GM12878 (cell line): Measurements from ENCODE around the gene POP5. TPM values are rescaled to one million over a fixed set of nuclear protein-coding genes. Genes with fewer than 3 reads are reported as not detected.

Source experiments
- ETV6 ChIP-seq, 2 experiments: fragments of 450-650 bp in 1 of 2; IDR thresholded peaks in 1 of 2; conservative IDR thresholded peaks in 1 of 2; 2 replicates each; pipeline ENCODE4 v1.6.1; 2014; ENCODE audit warnings: antibody characterized with exemption in 1 of 2, borderline replicate concordance in 1 of 2, low read depth in 1 of 2, mild to moderate bottlenecking in 1 of 2, moderate library complexity in 1 of 2
- IKZF1 ChIP-seq: fragments of 450-650 bp; conservative IDR thresholded peaks from 2 replicates; pipeline ENCODE4 v1.6.1; 2017; ENCODE audit warnings: antibody characterized with exemption, mild to moderate bottlenecking
- KLF5 ChIP-seq: fragments of 450-650 bp; IDR thresholded peaks from 2 replicates; pipeline ENCODE4 v1.6.1; 2014; ENCODE audit warnings: mild to moderate bottlenecking; ENCODE audit not compliant: partially characterized antibody
- MTA2 ChIP-seq: fragments of 450-650 bp; IDR thresholded peaks from 2 replicates; pipeline ENCODE4 v1.6.1; 2016; ENCODE audit warnings: low read depth, mild to moderate bottlenecking, moderate library complexity
- NBN ChIP-seq: fragments of 450-650 bp; IDR thresholded peaks from 2 replicates; pipeline ENCODE4 v1.6.1; 2016
- NR2C1 ChIP-seq: fragments of 450-650 bp; IDR thresholded peaks from 2 replicates; pipeline ENCODE4 v1.6.1; 2017; ENCODE audit warnings: antibody characterized with exemption, mild to moderate bottlenecking, moderate library complexity
- PML ChIP-seq: IDR thresholded peaks from 2 replicates; pipeline ENCODE4 v1.6.1; 2012; ENCODE audit warnings: low read length, inconsistent platforms
- SIX5 ChIP-seq: IDR thresholded peaks from 2 replicates; pipeline ENCODE4 v1.6.1; 2011; ENCODE audit warnings: mild to moderate bottlenecking, low read depth, low read length, moderate library complexity; ENCODE audit not compliant: severe bottlenecking
- SREBF1 ChIP-seq: IDR thresholded peaks from 2 replicates; pipeline ENCODE4 v1.6.1; 2012; ENCODE audit warnings: mild to moderate bottlenecking, low read length
- SRF ChIP-seq, 2 experiments: IDR thresholded peaks; 2 replicates each; pipeline ENCODE4 v1.6.1; 2011; ENCODE audit warnings: low read depth in 2 of 2, low read length in 2 of 2, mild to moderate bottlenecking in 1 of 2, moderate library complexity in 1 of 2
- TBL1XR1 ChIP-seq: IDR thresholded peaks from 2 replicates; pipeline ENCODE4 v1.6.1; 2012; ENCODE audit warnings: low read depth, low read length, improper control_type of control experiment
- polyA plus RNA-seq, 11 experiments: library from polyadenylated mRNA; depleted of rRNA in 4 of 11; unstranded in 6 of 11; stranded (reverse) in 5 of 11; fragments of >200 nt; fragmentation: Nextera tagmentation in 4 of 11; fragmentation: Illumina TruSeq in 1 of 11; extraction: Ambion mirVana in 4 of 11; extraction: Trizol in 1 of 11; gene quantifications; 1 replicate in 1 of 11; 2 replicates in 10 of 11; pipeline versions ENCODE4 v1.2.1 to v1.2.3, GENCODE V29; 2011 to 2016; ENCODE audit warnings: inconsistent platforms in 2 of 11, missing spikeins in 2 of 11, low read depth in 1 of 11
- total RNA-seq, 4 experiments: library from RNA; depleted of rRNA in 3 of 4; stranded (reverse); fragments of >200 nt in 3 of 4; fragmentation: Illumina TruSeq in 1 of 4; extraction: Trizol in 1 of 4; gene quantifications; 2 replicates each; pipeline versions ENCODE4 v1.2.1 to v1.2.3, GENCODE V29; 2013 to 2021
- TF ChIP-seq, protein P1 (sequence below): IDR thresholded peaks from 2 replicates; pipeline ENCODE4 v1.6.1; 2012; ENCODE audit warnings: improper control_type of control experiment, low read depth, low read length; ENCODE audit not compliant: insufficient replicate concordance
- TF ChIP-seq, protein P2 (sequence below): fragments of 450-650 bp; formaldehyde crosslinking; IDR thresholded peaks from 2 replicates; pipeline ENCODE4 v1.4.0; 2022; ENCODE audit warnings: mild to moderate bottlenecking, moderate library complexity
- TF ChIP-seq, protein P3 (sequence below): IDR thresholded peaks from 2 replicates; pipeline ENCODE4 v1.6.1; 2011; ENCODE audit warnings: mild to moderate bottlenecking, low read depth, low read length, moderate library complexity; ENCODE audit not compliant: insufficient replicate concordance
- TF ChIP-seq, protein P4 (sequence below): fragments of 450-650 bp; IDR thresholded peaks from 2 replicates; pipeline ENCODE4 v1.6.1; 2014; ENCODE audit warnings: mild to moderate bottlenecking
- TF ChIP-seq, protein P5 (sequence below): fragments of 150-350 bp; IDR thresholded peaks from 2 replicates; pipeline ENCODE4 v1.6.1; 2014; ENCODE audit warnings: mild to moderate bottlenecking, low read depth, low read length

Gene POP5
- total and polyA plus RNA-seq, 10 of the 15 experiments (the other 5 are each of a cell fraction or from before 2014, with no cell fraction given): 50.3 to 234 (median 83.7) TPM

DNA sequence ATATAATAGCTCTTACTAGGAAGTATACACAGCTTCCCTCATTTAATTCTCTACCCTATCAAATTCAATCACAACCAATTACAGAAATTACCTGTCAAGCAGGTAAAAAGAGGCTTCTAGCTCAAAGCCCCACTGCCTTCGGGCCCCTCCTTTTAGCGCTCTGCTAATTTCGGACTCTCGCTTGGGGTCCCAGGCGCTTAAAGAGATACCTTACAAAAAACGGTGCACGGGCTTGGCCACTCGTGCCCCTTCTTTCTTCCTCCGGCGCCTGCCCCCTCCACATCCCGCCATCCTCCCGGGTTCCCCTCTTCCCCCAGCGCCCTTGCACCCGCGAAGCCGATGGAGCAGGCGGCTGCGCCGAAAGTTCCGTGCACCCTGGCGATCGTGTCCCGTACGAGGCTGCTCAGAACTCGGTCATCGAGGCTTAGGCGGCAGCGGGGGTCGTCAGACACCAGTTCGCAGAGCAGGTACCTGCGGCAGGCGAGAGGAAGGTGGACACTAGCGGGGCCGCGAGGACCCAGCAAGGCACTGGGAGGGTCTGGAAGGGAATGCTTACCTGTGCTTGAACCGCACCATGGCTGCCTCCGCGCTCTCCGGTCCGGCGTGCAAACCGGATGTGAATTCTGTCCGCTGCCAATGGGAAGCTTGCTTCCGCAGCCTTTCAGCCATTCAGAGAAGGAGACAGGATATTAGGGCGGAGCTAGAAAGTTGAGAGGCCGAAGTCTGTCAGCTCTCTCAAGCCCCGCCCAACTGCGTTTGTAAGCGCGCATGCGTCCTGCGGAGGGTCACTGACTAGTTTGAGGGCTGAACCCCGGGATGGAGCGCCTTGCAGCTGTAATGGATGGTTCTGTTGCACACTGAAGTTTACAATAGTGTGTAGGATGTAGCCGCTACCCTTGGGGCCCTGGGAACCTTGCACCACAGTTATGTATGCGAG, at the start of gene POP5 (continued):
- TF ChIP-seq, protein P1, sequence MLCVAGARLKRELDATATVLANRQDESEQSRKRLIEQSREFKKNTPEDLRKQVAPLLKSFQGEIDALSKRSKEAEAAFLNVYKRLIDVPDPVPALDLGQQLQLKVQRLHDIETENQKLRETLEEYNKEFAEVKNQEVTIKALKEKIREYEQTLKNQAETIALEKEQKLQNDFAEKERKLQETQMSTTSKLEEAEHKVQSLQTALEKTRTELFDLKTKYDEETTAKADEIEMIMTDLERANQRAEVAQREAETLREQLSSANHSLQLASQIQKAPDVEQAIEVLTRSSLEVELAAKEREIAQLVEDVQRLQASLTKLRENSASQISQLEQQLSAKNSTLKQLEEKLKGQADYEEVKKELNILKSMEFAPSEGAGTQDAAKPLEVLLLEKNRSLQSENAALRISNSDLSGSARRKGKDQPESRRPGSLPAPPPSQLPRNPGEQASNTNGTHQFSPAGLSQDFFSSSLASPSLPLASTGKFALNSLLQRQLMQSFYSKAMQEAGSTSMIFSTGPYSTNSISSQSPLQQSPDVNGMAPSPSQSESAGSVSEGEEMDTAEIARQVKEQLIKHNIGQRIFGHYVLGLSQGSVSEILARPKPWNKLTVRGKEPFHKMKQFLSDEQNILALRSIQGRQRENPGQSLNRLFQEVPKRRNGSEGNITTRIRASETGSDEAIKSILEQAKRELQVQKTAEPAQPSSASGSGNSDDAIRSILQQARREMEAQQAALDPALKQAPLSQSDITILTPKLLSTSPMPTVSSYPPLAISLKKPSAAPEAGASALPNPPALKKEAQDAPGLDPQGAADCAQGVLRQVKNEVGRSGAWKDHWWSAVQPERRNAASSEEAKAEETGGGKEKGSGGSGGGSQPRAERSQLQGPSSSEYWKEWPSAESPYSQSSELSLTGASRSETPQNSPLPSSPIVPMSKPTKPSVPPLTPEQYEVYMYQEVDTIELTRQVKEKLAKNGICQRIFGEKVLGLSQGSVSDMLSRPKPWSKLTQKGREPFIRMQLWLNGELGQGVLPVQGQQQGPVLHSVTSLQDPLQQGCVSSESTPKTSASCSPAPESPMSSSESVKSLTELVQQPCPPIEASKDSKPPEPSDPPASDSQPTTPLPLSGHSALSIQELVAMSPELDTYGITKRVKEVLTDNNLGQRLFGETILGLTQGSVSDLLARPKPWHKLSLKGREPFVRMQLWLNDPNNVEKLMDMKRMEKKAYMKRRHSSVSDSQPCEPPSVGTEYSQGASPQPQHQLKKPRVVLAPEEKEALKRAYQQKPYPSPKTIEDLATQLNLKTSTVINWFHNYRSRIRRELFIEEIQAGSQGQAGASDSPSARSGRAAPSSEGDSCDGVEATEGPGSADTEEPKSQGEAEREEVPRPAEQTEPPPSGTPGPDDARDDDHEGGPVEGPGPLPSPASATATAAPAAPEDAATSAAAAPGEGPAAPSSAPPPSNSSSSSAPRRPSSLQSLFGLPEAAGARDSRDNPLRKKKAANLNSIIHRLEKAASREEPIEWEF: no peak
- no peak for TF ChIP-seq KLF5
- TF ChIP-seq IKZF1: 0 out of 2 replicates have a peak, but pooled peaks have one; percentile 38
- TF ChIP-seq, protein P2, sequence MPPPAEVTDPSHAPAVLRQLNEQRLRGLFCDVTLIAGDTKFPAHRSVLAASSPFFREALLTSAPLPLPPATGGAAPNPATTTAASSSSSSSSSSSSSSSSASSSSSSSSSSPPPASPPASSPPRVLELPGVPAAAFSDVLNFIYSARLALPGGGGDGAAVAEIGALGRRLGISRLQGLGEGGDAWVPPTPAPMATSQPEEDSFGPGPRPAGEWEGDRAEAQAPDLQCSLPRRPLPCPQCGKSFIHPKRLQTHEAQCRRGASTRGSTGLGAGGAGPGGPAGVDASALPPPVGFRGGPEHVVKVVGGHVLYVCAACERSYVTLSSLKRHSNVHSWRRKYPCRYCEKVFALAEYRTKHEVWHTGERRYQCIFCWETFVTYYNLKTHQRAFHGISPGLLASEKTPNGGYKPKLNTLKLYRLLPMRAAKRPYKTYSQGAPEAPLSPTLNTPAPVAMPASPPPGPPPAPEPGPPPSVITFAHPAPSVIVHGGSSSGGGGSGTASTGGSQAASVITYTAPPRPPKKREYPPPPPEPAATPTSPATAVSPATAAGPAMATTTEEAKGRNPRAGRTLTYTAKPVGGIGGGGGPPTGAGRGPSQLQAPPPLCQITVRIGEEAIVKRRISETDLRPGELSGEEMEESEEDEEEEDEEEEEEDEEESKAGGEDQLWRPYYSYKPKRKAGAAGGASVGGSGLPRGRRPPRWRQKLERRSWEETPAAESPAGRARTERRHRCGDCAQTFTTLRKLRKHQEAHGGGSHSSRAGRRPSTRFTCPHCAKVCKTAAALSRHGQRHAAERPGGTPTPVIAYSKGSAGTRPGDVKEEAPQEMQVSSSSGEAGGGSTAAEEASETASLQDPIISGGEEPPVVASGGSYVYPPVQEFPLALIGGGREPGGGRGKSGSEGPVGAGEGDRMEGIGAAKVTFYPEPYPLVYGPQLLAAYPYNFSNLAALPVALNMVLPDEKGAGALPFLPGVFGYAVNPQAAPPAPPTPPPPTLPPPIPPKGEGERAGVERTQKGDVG (CRISPR knock-in tag): no peak
- no peak for TF ChIP-seq TBL1XR1
- TF ChIP-seq SIX5: no peak
- TF ChIP-seq SREBF1: no peak
- no peak for TF ChIP-seq ETV6 (conservative IDR thresholded peaks at IDR 0.05 in 1 of 2, IDR thresholded peaks at IDR 0.05 in 1 of 2; ENCODE audit: borderline replicate concordance in 1 of 2, low read depth in 1 of 2)
- TF ChIP-seq MTA2: peak; percentile 44; the same call in 1 of the 2 replicates
- peak; percentile 87 for TF ChIP-seq PML
- peak; percentile 93 for TF ChIP-seq NR2C1
- TF ChIP-seq, protein P3, sequence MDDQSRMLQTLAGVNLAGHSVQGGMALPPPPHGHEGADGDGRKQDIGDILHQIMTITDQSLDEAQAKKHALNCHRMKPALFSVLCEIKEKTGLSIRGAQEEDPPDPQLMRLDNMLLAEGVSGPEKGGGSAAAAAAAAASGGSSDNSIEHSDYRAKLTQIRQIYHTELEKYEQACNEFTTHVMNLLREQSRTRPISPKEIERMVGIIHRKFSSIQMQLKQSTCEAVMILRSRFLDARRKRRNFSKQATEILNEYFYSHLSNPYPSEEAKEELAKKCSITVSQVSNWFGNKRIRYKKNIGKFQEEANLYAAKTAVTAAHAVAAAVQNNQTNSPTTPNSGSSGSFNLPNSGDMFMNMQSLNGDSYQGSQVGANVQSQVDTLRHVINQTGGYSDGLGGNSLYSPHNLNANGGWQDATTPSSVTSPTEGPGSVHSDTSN: no peak
- TF ChIP-seq NBN: peak; percentile 18
- TF ChIP-seq SRF (IDR thresholded peaks at IDR 0.05; ENCODE audit: low read depth in 2 of 2, low read length in 2 of 2): no peak
- TF ChIP-seq, protein P4, sequence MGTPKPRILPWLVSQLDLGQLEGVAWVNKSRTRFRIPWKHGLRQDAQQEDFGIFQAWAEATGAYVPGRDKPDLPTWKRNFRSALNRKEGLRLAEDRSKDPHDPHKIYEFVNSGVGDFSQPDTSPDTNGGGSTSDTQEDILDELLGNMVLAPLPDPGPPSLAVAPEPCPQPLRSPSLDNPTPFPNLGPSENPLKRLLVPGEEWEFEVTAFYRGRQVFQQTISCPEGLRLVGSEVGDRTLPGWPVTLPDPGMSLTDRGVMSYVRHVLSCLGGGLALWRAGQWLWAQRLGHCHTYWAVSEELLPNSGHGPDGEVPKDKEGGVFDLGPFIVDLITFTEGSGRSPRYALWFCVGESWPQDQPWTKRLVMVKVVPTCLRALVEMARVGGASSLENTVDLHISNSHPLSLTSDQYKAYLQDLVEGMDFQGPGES: no peak; the same call in 1 of the 2 replicates
- TF ChIP-seq, protein P5, sequence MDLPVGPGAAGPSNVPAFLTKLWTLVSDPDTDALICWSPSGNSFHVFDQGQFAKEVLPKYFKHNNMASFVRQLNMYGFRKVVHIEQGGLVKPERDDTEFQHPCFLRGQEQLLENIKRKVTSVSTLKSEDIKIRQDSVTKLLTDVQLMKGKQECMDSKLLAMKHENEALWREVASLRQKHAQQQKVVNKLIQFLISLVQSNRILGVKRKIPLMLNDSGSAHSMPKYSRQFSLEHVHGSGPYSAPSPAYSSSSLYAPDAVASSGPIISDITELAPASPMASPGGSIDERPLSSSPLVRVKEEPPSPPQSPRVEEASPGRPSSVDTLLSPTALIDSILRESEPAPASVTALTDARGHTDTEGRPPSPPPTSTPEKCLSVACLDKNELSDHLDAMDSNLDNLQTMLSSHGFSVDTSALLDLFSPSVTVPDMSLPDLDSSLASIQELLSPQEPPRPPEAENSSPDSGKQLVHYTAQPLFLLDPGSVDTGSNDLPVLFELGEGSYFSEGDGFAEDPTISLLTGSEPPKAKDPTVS: no peak
